Bronchial epithelial cell (primary cell): Measurements from ENCODE around the gene BIRC6. TPM values are rescaled to one million over a fixed set of nuclear protein-coding genes. Genes with fewer than 3 reads are reported as not detected.
A peak's percentile ranks its signal among the peaks of the same experiment; 100 is the strongest.

Experiments used
- DNase-seq: peaks from one replicate; pipeline ENCODE4 v3.0.0-alpha.2; 2010; ENCODE audit warnings: low read depth
- FAIRE-seq: peaks from 2 replicates; lab custom pipeline; 2011; peaks lifted over from hg19 to GRCh38; lab: Jason Lieb, UNC
- H3K27me3 ChIP-seq: 2 replicates; pipeline ENCODE4 v1.5.1; 2011; ENCODE audit warnings: low read length; ENCODE audit not compliant: control insufficient read depth, insufficient read depth
- H3K36me3 ChIP-seq: 2 replicates; pipeline ENCODE4 v1.5.1; 2011; ENCODE audit warnings: low read length; ENCODE audit not compliant: control insufficient read depth, insufficient read depth
- H3K4me3 ChIP-seq: 2 replicates; pipeline ENCODE4 v1.5.1; 2011; ENCODE audit warnings: mild to moderate bottlenecking, low read depth, low read length, control low read depth
- CTCF ChIP-seq: IDR thresholded peaks from 2 replicates; pipeline ENCODE4 v1.5.1; 2011; ENCODE audit warnings: mild to moderate bottlenecking, moderate library complexity, low read length, control low read depth, inconsistent platforms; ENCODE audit not compliant: insufficient read depth, severe bottlenecking
- total RNA-seq: library from RNA; depleted of rRNA; stranded (reverse); fragments of >200 nt; gene quantifications from 2 replicates; pipeline ENCODE4 v1.2.1, GENCODE V29; 2014

The BIRC6 gene
- total RNA-seq, 1 donor from 2014 or later, result 119 TPM

GRCh38 chr2:32404691-32405090 lies 47.9 kb downstream of the BIRC6 start:
- no peak for TF ChIP-seq CTCF
- no peaks in the 10 kb centered on the region for H3K27me3 ChIP-seq
- H3K36me3 ChIP-seq, result peaks cover 3% of the 10 kb centered on the region
- DNase-seq (no peak), FAIRE-seq (no peak)
- H3K4me3 ChIP-seq, result no peak overlapping the region

- DNase-seq (no peak), FAIRE-seq (no peak)
- TF ChIP-seq CTCF, result no peak
- Histone ChIP-seq H3K27me3 (no peaks in the 10 kb centered on the region), H3K4me3 (no peak overlapping the region), H3K36me3 (peaks cover 1% of the 10 kb centered on the region)
Observed at GRCh38 chr2:32416519-32416918, 59.7 kb downstream of the BIRC6 start.

GRCh38 chr2:32417659-32418058 lies 60.8 kb downstream of the BIRC6 start:
- TF ChIP-seq CTCF, result no peak
- peaks cover 1% of the 10 kb centered on the region for H3K36me3 ChIP-seq
- no peak for FAIRE-seq
- DNase-seq, result no peak
- no peaks in the 10 kb centered on the region for H3K27me3 ChIP-seq
- no peak overlapping the region for H3K4me3 ChIP-seq

GRCh38 chr2:32418778-32419177 lies 62.0 kb downstream of the BIRC6 start:
- DNase-seq (peak; percentile 52), FAIRE-seq (no peak)
- TF ChIP-seq CTCF, result no peak
- Histone ChIP-seq H3K27me3 (no peaks in the 10 kb centered on the region), H3K4me3 (no peak overlapping the region), H3K36me3 (peaks cover 1% of the 10 kb centered on the region)

GRCh38 chr2:32422133-32422532 lies 65.3 kb downstream of the BIRC6 start:
- DNase-seq, result no peak
- H3K27me3 ChIP-seq, result no peaks in the 10 kb centered on the region
- no peak overlapping the region for H3K4me3 ChIP-seq
- TF ChIP-seq CTCF, result no peak
- no peaks in the 10 kb centered on the region for H3K36me3 ChIP-seq
- FAIRE-seq, result no peak

- H3K36me3 ChIP-seq, result no peaks in the 10 kb centered on the region
- FAIRE-seq (no peak), DNase-seq (no peak)
- no peaks in the 10 kb centered on the region for H3K27me3 ChIP-seq
- TF ChIP-seq CTCF, result no peak
- H3K4me3 ChIP-seq, result no peak overlapping the region
Observed at GRCh38 chr2:32423536-32423935, 66.7 kb downstream of the BIRC6 start.
